DMS79 (cell line): ENCODE measurements around the gene APBA1.
A peak's percentile ranks its signal among the peaks of the same experiment; 100 is the strongest.

ENCODE experiments used
- DNase-seq: peaks from one replicate; lab custom pipeline; 2025; lab: John Stamatoyannopoulos, UW

Gene APBA1

GRCh38 chr9:69397384-69398214 lies 274.6 kb downstream of the APBA1 start:
- no peak for DNase-seq

GRCh38 chr9:69396759-69397158 lies 275.4 kb downstream of the APBA1 start:
- no peak for DNase-seq

- DNase-seq, result no peak
Measured at GRCh38 chr9:69395718-69396117, 276.5 kb downstream of the APBA1 start.

GRCh38 chr9:69393425-69393824 lies 278.7 kb downstream of the APBA1 start:
- no peak for DNase-seq

GRCh38 chr9:69392826-69393225 lies 279.3 kb downstream of the APBA1 start:
- DNase-seq, result no peak

GRCh38 chr9:69391946-69392345 lies 280.2 kb downstream of the APBA1 start:
- no peak for DNase-seq

GRCh38 chr9:69391487-69391886 lies 280.7 kb downstream of the APBA1 start:
- no peak for DNase-seq

GRCh38 chr9:69389437-69389995 lies 282.7 kb downstream of the APBA1 start:
- no peak for DNase-seq

GRCh38 chr9:69388596-69388995 lies 283.6 kb downstream of the APBA1 start:
- no peak for DNase-seq

GRCh38 chr9:69386651-69387050 lies 285.5 kb downstream of the APBA1 start:
- no peak for DNase-seq

- DNase-seq, result peak; percentile 13
Measured at GRCh38 chr9:69385581-69386033, 286.6 kb downstream of the APBA1 start.

GRCh38 chr9:69382135-69382534 lies 290.0 kb downstream of the APBA1 start:
- DNase-seq, result no peak

GRCh38 chr9:69380811-69381210 lies 291.4 kb downstream of the APBA1 start:
- no peak for DNase-seq

GRCh38 chr9:69380301-69380700 lies 291.9 kb downstream of the APBA1 start:
- DNase-seq, result no peak

GRCh38 chr9:69379270-69379982 lies 292.7 kb downstream of the APBA1 start:
- no peak for DNase-seq

- DNase-seq, result no peak
Measured at GRCh38 chr9:69377981-69378380, 294.2 kb downstream of the APBA1 start.
